GM23248 (cell line): ENCODE results near the gene MTA3.

Source experiments
- EZH2 ChIP-seq: fragments of 200-600 bp; sonication (generic); IDR thresholded peaks from 2 replicates; pipeline ENCODE4 v1.6.1; 2018; ENCODE audit warnings: antibody characterized with exemption, mild to moderate bottlenecking; ENCODE audit not compliant: insufficient read depth, poor library complexity, severe bottlenecking
- EZH2phosphoT487 ChIP-seq: fragments of 200-600 bp; sonication (generic); IDR thresholded peaks from 2 replicates; pipeline ENCODE4 v1.6.1; 2018; ENCODE audit warnings: antibody characterized with exemption, moderate library complexity, mild to moderate bottlenecking, low read depth; ENCODE audit not compliant: insufficient read depth

DNA sequence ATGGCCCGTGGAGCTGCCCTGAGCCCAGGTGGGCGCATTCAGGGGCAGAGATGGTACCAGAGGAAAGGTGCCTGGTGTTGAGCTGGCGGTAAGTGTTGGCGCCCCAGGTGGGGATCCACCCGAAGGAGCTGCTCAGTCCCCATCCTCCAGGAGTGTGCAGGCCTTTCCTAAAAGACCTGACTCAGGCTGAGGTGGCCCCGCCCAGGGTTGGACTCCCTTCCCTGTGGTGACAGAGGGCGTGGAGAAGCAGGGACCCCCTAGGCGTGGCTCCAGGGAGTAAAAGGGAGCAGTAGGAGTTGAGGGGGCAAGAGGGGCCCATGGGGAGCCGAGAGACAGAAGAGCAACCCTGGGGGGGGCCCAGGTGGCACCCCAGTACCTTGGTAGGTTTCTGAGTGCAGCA is 193.1 kb downstream of the MTA3 start:
- TF ChIP-seq EZH2 (no peak), EZH2phosphoT487 (no peak)
